Stimulated activated CD4-positive, alpha-beta T cell treated with anti-CD3 and anti-CD28 coated beads, Interleukin-2, amount 100 ng/mL, for 48 hours (primary cell): ENCODE measurements around the gene KBTBD13.

ENCODE experiments used
- DNase-seq, 2 donors: peaks; one replicate each; pipeline ENCODE4 v3.0.0-alpha.2; 2020

KBTBD13 gene

GRCh38 chr15:65052956-65053355 lies 23.6 kb upstream of the KBTBD13 start:
- no peak for DNase-seq

GRCh38 chr15:65054333-65055200 lies 22.0 kb upstream of the KBTBD13 start:
- DNase-seq = peak; percentile 60 to 66

- DNase-seq = no peak
Observed at GRCh38 chr15:65055201-65055870, 21.2 kb upstream of the KBTBD13 start.

DNA sequence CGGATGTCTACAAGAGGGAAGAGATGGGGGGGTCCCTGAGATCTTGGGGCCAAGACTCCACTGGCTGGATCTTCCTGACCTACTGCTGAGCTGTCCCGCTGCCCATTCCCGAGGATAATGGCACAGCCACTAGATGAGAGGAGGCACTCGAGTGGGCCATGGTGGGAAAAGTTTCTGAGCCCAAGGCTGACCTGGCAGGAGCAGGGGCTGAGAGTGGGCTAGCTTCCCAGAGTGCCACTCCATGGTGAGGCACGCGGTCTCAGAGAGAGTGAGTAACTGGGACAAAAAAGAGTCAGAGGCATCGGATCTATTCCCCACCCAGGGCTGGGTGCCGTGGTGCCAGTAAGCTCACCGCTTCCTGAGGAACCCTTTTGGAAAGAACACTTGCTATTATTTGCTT lies 20.4 kb upstream of the KBTBD13 start:
- no peak for DNase-seq

GRCh38 chr15:65056868-65057548 lies 19.5 kb upstream of the KBTBD13 start:
- DNase-seq = no peak

DNA sequence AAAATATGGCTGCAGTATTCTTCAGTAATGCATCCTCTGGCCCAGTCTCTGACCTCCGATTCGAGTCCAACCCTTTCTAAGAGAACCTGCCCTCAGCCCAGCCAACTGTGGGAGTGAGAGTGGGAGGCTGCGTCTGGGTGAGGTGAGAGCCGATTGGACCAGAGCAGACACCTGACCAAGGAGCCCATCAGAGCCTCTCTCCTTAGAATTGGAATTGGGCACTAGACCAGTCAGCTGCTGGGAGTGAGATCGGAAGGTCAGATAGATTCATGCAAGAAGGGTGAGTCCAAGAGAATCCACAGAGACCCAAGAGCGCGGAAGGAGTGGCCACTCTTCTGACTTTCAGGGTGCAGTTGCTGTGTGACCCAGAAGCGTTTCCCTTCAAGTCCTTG lies 19.0 kb upstream of the KBTBD13 start:
- no peak for DNase-seq

GRCh38 chr15:65058394-65059368 lies 17.9 kb upstream of the KBTBD13 start:
- DNase-seq = no peak

DNA sequence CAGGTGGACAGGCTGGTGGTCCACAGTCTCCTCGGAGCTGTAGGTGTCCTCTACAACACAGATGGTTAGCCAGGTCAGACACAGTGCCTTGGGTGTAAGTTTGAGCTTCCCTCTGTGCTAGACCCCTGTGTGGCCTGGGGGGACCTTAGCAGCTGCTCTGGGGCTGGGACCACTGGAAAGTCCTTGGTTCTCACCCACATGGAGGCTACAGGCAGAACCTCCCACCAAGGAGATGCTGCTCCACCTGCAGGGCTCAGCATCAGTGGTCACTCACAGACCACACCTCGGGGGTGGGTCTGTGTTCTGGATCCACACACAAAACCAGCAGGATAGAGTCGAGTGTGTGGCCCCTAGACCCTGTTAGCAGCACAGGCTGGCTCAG lies 17.2 kb upstream of the KBTBD13 start:
- no peak for DNase-seq

- DNase-seq = no peak
Observed at GRCh38 chr15:65059931-65060596, 16.5 kb upstream of the KBTBD13 start.

DNA sequence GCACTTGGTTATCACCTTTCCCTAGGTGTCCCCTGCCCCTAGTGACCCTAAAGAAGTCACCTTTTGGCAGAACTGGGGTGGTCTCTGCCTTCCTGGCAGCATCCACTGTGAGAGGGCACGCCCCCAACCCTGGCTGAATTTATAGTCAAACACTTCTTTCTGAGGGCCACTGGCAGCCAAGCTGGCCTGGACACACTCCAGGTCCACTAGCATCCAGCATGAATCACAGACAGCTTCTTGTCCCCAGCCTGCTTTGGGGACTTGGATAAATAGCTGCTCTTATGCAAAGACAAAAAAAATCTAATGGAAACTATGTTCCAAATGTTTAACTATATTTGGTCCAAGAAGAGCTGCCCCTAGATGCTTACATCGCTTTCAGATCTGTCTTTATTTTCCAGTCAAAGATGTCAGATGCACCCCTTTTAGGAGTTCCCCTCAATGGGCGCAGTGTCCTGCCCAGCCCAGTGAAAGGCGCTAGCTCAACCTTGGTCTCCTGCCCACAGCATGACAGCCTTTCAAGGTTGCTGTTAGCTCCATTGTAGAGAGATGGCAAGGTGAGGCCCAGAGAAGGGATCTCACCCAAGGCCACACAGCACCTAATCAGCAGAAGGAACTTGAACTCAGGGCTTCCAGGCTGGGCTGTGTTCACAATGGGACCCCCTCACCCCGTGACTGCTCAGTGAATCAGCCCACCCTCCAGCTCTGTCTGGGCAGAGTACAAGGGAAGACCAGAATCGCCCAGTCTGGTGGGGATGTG lies 15.7 kb upstream of the KBTBD13 start:
- no peak for DNase-seq

DNA sequence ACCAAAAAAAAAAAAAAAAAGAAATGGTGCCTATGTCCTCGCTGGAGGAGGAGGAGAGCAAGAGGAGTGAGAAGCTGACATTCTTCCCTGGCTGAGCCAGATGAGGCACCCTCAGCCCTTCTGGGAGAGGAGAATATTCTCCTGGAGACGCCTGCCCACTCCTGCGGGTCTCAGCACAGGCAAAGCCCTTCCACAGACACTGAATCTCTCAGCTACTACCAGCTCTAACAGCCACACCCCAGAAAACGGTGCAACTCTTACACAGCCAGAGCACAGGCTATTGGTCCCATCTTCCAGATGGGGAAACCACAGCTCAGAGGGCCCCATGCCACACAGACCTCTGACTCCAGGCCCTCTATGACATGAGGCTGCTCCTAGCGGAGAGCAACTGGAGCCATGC lies 14.5 kb upstream of the KBTBD13 start:
- no peak for DNase-seq

- DNase-seq = no peak
Observed at GRCh38 chr15:65062726-65063125, 13.8 kb upstream of the KBTBD13 start.

DNA sequence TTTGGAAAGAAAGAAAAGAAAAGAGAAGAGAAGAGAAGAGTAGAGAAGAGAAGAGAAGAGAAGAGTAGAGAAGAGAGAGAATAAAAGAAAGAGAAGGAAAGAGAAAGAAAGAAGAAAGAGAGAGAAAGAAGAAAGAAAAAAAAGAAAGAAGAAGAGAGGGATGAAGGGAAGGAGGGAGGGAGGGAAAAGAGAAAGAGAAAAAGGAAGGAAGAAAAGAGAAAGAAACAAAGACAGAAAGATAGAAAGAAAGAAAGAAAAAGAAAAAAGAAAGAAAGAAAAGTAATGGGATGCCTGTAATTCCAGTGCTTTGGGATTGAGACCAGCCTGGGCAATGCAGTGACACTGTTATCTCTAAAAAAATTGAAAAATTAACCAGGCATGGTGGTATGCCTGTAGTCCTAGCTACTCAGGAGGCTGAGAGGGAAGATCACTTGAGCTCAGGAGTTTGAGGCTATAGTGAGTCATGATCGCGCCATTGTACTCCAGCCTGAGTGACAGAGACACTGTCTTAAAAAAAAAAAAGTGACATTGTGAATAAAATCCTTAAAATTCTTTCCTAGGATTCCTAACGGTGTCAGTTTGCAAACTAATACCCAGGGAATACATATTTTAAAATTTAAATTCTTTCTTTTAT lies 10.4 kb upstream of the KBTBD13 start:
- DNase-seq = no peak

DNA sequence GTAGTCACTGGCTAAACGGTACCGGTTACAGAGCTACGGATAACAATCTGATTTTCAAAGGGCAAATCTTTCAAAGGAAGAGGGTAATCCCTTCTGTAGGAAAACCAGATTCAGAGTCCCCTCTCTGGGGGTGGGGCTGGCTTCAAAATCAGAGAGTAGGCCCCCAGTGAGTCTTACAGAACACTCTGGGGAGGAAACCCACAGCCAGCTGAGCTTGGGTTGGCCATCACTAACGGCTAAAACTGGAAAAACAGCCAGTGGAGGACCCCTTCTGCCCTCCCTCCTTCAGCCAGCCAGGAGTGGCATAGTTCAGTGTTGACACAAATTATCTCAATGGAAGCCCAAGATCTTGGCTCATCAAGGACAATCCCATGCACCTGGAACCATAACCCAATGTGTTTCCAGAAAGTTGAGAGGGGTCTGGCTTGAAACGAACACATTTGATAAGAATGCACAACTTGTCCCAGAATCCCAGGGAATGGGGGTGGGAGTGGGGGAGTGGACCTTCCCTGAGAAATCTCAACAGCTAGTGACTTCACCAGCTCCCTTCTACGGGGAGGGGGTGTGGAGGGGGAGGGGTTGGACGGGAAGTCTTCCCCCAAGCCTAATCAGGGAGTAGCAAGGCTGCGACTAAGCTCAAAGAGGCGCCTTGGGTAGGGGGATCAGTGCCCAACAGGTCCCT lies 9.8 kb upstream of the KBTBD13 start:
- no peak for DNase-seq

DNA sequence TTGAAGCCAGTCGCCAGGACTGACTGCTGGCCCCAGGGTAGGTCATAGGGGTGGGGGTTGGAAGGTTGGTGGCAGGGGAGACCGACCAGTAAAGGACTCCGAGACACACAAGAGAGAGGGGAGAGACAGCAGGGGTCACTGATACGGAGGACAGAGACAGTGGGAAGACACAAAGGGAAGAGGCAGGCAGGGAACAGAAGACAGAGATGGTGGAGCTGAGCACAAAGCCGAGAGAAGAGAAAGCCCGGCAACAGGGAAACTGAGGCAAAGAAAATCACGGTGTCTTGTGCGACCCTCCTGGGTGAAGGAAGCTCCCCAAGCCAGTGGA lies 9.3 kb upstream of the KBTBD13 start:
- no peak for DNase-seq

- DNase-seq = no peak
Observed at GRCh38 chr15:65067645-65068402, 8.7 kb upstream of the KBTBD13 start, which contains the start of gene RASL12. Gene RASL12 (minus strand): TSS chr15:65067991. CDS start chr15:65067835, 156 bp downstream.

- DNase-seq = no peak
Observed at GRCh38 chr15:65068403-65068788, 8.2 kb upstream of the KBTBD13 start.

DNA sequence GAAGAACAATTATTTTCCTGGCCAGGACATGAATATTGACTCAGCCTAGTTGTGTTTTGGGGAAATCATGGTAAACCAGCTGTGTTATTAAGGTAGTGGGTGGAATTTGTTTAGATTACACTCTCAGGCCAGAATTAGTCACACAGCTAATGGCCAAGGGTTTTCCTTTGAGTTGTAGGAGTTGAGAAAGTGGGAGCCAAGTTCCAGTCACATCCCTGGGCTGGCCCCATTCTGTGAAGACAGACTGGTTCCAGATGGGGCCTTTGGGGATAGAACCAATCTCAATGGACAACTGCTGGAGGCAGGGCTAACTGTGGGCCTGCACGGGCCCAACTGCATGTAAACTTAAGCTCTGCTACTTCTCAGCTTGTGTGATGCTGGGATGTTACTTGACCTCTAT lies 7.4 kb upstream of the KBTBD13 start:
- DNase-seq = no peak

- no peak for DNase-seq
Observed at GRCh38 chr15:65069779-65070546, 6.6 kb upstream of the KBTBD13 start.
